MM.1S (cell line): ENCODE measurements around the gene YDJC.

Source experiments
- DNase-seq: peaks from one replicate; pipeline ENCODE4 v3.0.0-alpha.2; 2015
- H2AFZ ChIP-seq: fragments of 300-600 bp; sonication (generic); 2 replicates; pipeline ENCODE4 v1.6.0; 2016; ENCODE audit warnings: antibody characterized with exemption, low read length
- H3F3A ChIP-seq: fragments of 300-600 bp; sonication (generic); 2 replicates; pipeline ENCODE4 v1.6.1; 2016; ENCODE audit warnings: mild to moderate bottlenecking, antibody characterized with exemption, low read length, moderate library complexity, mixed read lengths; ENCODE audit not compliant: insufficient read depth
- H3K27ac ChIP-seq: fragments of 300-600 bp; sonication (generic); 2 replicates; pipeline ENCODE4 v1.5.1; 2016; ENCODE audit warnings: mild to moderate bottlenecking, low read length
- H3K27me3 ChIP-seq: fragments of 300-600 bp; sonication (generic); replicated peaks from 2 replicates; pipeline ENCODE4 v1.6.0; 2016; ENCODE audit warnings: low read length; ENCODE audit not compliant: insufficient read depth
- H3K36me3 ChIP-seq: fragments of 300-600 bp; sonication (generic); replicated peaks from 2 replicates; pipeline ENCODE4 v1.6.1; 2016; ENCODE audit warnings: mild to moderate bottlenecking, low read length, mixed read lengths; ENCODE audit not compliant: insufficient read depth
- H3K4me1 ChIP-seq: fragments of 300-600 bp; sonication (generic); 2 replicates; pipeline ENCODE4 v1.6.1; 2016; ENCODE audit warnings: low read length, mixed read lengths
- H3K4me2 ChIP-seq: fragments of 300-600 bp; sonication (generic); 2 replicates; pipeline ENCODE4 v1.6.0; 2016; ENCODE audit warnings: low read depth, low read length
- H3K4me3 ChIP-seq: fragments of 300-600 bp; sonication (generic); 2 replicates; pipeline ENCODE4 v1.5.1; 2016; ENCODE audit warnings: low read length, mixed read lengths
- H3K79me2 ChIP-seq: fragments of 300-600 bp; sonication (generic); 2 replicates; pipeline ENCODE4 v1.6.1; 2016; ENCODE audit warnings: mixed run types, low read length, mixed read lengths
- H3K9ac ChIP-seq: fragments of 300-600 bp; sonication (generic); 2 replicates; pipeline ENCODE4 v1.6.1; 2016; ENCODE audit warnings: low read length, mixed read lengths
- H3K9me2 ChIP-seq: fragments of 300-600 bp; sonication (generic); replicated peaks from 2 replicates; pipeline ENCODE4 v1.6.1; 2016; ENCODE audit warnings: mild to moderate bottlenecking, low read length, mixed read lengths; ENCODE audit not compliant: insufficient read depth
- H3K9me3 ChIP-seq: fragments of 300-600 bp; sonication (generic); replicated peaks from 2 replicates; pipeline ENCODE4 v1.6.1; 2016; ENCODE audit warnings: mild to moderate bottlenecking, low read length, mixed read lengths; ENCODE audit not compliant: insufficient read depth
- H4K20me1 ChIP-seq: fragments of 300-600 bp; sonication (generic); 2 replicates; pipeline ENCODE4 v1.6.1; 2016; ENCODE audit warnings: mild to moderate bottlenecking, low read length, moderate library complexity, mixed read lengths; ENCODE audit not compliant: insufficient read depth
- CTCF ChIP-seq: fragments of 300-600 bp; sonication (generic); IDR thresholded peaks from 2 replicates; pipeline ENCODE4 v1.5.1; 2016; ENCODE audit warnings: antibody characterized with exemption, low read length, mixed read lengths
- EZH2 ChIP-seq: fragments of 300-600 bp; sonication (generic); optimal IDR thresholded peaks from 2 replicates; pipeline ENCODE3; 2017; ENCODE audit warnings: low read depth, mild to moderate bottlenecking, antibody characterized with exemption, low read length, mixed read lengths
- EZH2phosphoT487 ChIP-seq: fragments of 300-600 bp; sonication (generic); IDR thresholded peaks from 2 replicates; pipeline ENCODE4 v1.6.1; 2018; ENCODE audit warnings: antibody characterized with exemption, low read length

YDJC gene

GRCh38 chr22:21579474-21579851 is 50.4 kb downstream of the YDJC start:
- Histone ChIP-seq H3K4me3 (no peak overlapping the region), H3K4me1 (no peaks in the 10 kb centered on the region), H3K9ac (no peak overlapping the region), H3K36me3 (no peaks in the 10 kb centered on the region), H4K20me1 (peaks cover 53% of the 10 kb centered on the region), H3K4me2 (no peak overlapping the region), H3K27ac (no peak overlapping the region), H2AFZ (no peak overlapping the region), H3K9me2 (no peaks in the 10 kb centered on the region), H3K27me3 (no peaks in the 10 kb centered on the region), H3F3A (no peaks in the 10 kb centered on the region), H3K9me3 (no peaks in the 10 kb centered on the region), H3K79me2 (peaks cover 97% of the 10 kb centered on the region)
- no peak for TF ChIP-seq EZH2
- TF ChIP-seq CTCF, result no peak
- no peak for TF ChIP-seq EZH2phosphoT487
- no peak for DNase-seq
